Measurements from ENCODE around the gene PLXDC1. TPM values are rescaled to one million over a fixed set of nuclear protein-coding genes. Genes with fewer than 3 reads are reported as not detected.

The PLXDC1 gene
- total RNA-seq, 1 donor from 2014 or later: 37.4 TPM

GRCh38 chr17:39064374-39064773, 87.1 kb downstream of the PLXDC1 start:
- no peak for DNase-seq (ENCODE audit: low spot score)
- Mint-ChIP-seq H3K9me3 (ENCODE audit: low read depth) (no peaks in the 10 kb centered on the region), H3K4me3 (ENCODE audit: unreplicated experiment) (no peak overlapping the region), H3K4me1 (ENCODE audit: low read depth) (peaks cover 18% of the 10 kb centered on the region), H3K36me3 (ENCODE audit: low read depth) (peaks cover 2% of the 10 kb centered on the region), H3K27me3 (ENCODE audit: low read depth) (no peaks in the 10 kb centered on the region), H3K27ac (ENCODE audit: unreplicated experiment) (no peak overlapping the region)
- TF ChIP-seq CTCF (IDR thresholded peaks at IDR 0.05): no peak

- Mint-ChIP-seq H3K27me3 (ENCODE audit: low read depth) (no peaks in the 10 kb centered on the region), H3K27ac (ENCODE audit: unreplicated experiment) (no peak overlapping the region), H3K4me3 (ENCODE audit: unreplicated experiment) (no peak overlapping the region), H3K9me3 (ENCODE audit: low read depth) (no peaks in the 10 kb centered on the region), H3K4me1 (ENCODE audit: low read depth) (peaks cover 16% of the 10 kb centered on the region), H3K36me3 (ENCODE audit: low read depth) (peaks cover 2% of the 10 kb centered on the region)
- DNase-seq (ENCODE audit: low spot score): no peak
- TF ChIP-seq CTCF (IDR thresholded peaks at IDR 0.05): no peak
These were observed 87.8 kb downstream of the PLXDC1 start for GRCh38 chr17:39063681-39064069.

GRCh38 chr17:39062846-39063680, 88.4 kb downstream of the PLXDC1 start:
- H3K4me3 Mint-ChIP-seq (ENCODE audit: unreplicated experiment): no peak overlapping the region
- H3K27me3 Mint-ChIP-seq (ENCODE audit: low read depth): no peaks in the 10 kb centered on the region
- H3K36me3 Mint-ChIP-seq (ENCODE audit: low read depth): peaks cover 2% of the 10 kb centered on the region
- no peaks in the 10 kb centered on the region for H3K9me3 Mint-ChIP-seq (ENCODE audit: low read depth)
- H3K27ac Mint-ChIP-seq (ENCODE audit: unreplicated experiment): no peak overlapping the region
- TF ChIP-seq CTCF (IDR thresholded peaks at IDR 0.05): no peak
- no peak for DNase-seq (ENCODE audit: low spot score)
- H3K4me1 Mint-ChIP-seq (ENCODE audit: low read depth): peaks cover 16% of the 10 kb centered on the region

GRCh38 chr17:39058524-39058923, 92.9 kb downstream of the PLXDC1 start:
- no peaks in the 10 kb centered on the region for H3K36me3 Mint-ChIP-seq (ENCODE audit: low read depth)
- H3K27ac Mint-ChIP-seq (ENCODE audit: unreplicated experiment): no peak overlapping the region
- H3K27me3 Mint-ChIP-seq (ENCODE audit: low read depth): peaks cover under 1% of the 10 kb centered on the region
- no peak overlapping the region for H3K4me3 Mint-ChIP-seq (ENCODE audit: unreplicated experiment)
- TF ChIP-seq CTCF (IDR thresholded peaks at IDR 0.05): no peak
- H3K4me1 Mint-ChIP-seq (ENCODE audit: low read depth): peaks cover 26% of the 10 kb centered on the region
- H3K9me3 Mint-ChIP-seq (ENCODE audit: low read depth): no peaks in the 10 kb centered on the region
- DNase-seq (ENCODE audit: low spot score): no peak

GRCh38 chr17:39057701-39058206, 93.7 kb downstream of the PLXDC1 start:
- H3K36me3 Mint-ChIP-seq (ENCODE audit: low read depth): no peaks in the 10 kb centered on the region
- peaks cover 18% of the 10 kb centered on the region for H3K4me1 Mint-ChIP-seq (ENCODE audit: low read depth)
- H3K27me3 Mint-ChIP-seq (ENCODE audit: low read depth): peaks cover 6% of the 10 kb centered on the region
- H3K4me3 Mint-ChIP-seq (ENCODE audit: unreplicated experiment): peak overlapping the region; percentile 77
- no peaks in the 10 kb centered on the region for H3K9me3 Mint-ChIP-seq (ENCODE audit: low read depth)
- no peak for DNase-seq (ENCODE audit: low spot score)
- TF ChIP-seq CTCF (IDR thresholded peaks at IDR 0.05): no peak
- no peak overlapping the region for H3K27ac Mint-ChIP-seq (ENCODE audit: unreplicated experiment)

Data from chondrocyte (in vitro differentiated cells).